ENCODE results near the gene ZNF576.
"Not testable (repeated sequence)": the region's sequence is repeated elsewhere in the genome, so short reads cannot be mapped to it uniquely, and the experiment has no call there.

Gene ZNF576

DNA sequence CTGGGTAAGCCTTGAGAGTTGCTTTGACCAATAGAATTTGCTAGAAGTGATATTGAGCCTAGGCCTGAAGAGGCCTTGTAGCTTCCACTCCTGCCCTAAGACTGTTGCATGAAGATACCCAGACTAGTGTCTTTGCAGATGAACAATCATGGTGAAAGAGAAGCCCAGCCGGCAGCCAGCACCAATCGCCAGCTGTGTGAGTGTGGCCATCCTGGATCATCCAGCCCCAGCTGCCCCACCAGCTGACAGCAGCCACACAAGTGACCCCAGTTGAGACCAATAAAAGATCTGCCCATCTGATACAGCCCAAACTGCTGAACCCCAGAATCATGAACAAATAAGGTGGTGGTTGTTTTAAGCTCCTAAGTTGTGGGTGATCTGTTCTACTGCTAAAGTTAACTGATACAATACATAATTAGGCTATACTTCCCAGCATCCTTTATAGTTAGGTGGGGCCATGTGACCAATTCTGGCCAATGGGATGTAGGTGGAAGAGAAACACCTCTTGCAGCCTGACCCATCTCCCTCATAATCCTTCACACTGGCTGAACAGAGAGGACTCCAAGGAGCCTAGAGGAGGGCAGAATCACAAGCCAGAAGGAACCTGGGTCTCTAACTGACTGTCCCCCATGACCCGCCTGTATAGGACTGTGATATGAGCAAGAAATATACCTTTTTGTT lies 32.4 kb downstream of the ZNF576 start:
- DNase-seq: no peak

- no peak for DNase-seq
Measured at GRCh38 chr19:43631491-43631890, 35.1 kb downstream of the ZNF576 start.

DNA sequence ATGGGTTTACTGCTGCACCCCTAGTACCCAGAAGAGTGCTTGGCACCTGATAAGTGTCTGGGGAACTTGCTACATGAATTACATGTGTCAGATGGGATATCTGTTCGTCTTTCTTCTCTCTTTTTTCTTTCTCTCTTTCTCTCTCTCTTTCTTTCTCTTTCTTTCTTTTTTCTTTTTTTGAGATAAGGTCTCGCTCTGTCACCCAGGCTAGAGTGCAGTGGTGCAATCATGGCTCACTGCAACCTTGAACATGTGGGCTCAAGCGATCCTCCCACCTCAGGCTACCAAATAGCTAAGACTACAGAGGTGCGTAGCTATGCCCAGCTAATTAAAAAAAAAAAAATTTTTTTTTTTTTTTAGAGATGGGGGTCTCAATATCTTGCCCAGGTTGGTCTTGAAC lies 37.1 kb downstream of the ZNF576 start:
- no peak for DNase-seq

DNA sequence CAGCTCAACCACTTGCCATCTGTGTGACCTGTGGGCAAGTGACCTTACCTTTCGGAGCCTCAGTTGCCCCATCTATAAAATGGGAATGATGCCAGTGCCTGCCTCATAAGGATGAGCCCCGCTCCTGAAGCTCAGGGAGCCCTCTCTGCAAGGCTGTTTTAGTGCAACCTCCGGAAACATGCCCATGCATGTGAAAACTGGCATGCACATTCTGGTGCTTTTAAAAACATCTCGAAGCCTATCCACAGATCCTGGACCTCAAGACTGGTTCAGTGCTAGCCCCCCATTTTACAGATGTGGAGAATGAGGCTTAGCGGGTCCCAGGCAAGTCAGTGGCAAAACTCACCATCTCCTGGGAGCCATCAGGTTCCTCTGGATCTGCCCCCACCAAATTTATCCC lies 37.7 kb downstream of the ZNF576 start:
- no peak for DNase-seq

- no peak for DNase-seq
Measured at GRCh38 chr19:43634506-43634871, 38.1 kb downstream of the ZNF576 start.

- no peak for DNase-seq
Measured at GRCh38 chr19:43634872-43635560, 38.6 kb downstream of the ZNF576 start.

GRCh38 chr19:43635561-43635940 lies 39.2 kb downstream of the ZNF576 start:
- not testable (repeated sequence) for DNase-seq

GRCh38 chr19:43636121-43636683 lies 39.8 kb downstream of the ZNF576 start:
- no peak for DNase-seq

GRCh38 chr19:43638214-43638994 lies 42.0 kb downstream of the ZNF576 start:
- DNase-seq: no peak

- no peak for DNase-seq
Measured at GRCh38 chr19:43638995-43639518, 42.7 kb downstream of the ZNF576 start.

DNA sequence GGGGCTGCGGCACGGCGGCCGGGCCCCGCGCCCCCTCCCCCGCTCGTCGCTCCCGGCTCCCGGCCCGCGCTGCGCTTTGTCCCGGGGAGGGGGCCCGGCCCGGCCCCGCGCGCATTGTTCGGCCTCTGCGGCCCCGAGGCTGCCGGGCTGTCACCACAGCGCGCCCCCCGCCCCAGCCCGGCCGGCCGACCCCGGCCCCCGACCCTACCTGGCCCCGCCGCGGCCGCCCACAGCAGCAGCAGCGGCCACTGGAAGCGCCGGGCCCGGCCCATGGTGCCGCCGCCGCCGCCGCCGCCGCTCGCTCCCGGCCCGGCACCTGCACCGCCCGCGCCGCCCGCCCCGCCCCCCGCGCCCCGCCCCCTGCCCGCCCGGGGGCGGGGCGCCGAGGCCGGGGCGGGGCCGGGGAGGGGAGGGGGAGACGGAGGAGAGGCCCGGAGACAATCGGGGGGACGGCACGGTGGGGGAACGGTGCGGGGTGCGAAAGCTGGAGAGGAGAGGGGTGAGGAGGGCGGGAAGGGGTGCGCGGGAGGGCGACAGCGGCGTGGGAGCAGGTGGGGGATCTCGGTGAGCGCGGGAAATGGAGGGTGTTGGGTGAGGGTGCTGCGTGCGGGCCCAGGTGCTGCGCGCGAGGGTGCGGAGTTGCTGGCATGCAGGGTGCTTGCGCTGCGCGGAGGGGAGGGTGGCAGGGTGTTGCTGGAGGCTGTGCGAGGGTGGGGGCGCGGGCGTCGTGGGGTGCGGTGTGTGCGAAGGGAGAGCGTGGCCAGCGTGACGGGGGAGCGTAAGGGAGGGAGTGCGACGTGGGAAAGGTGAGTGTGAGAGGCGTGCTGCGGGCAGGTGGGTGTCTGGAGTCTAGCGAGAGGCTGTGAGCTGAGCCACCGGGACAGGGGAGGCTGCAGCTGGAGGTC lies 43.4 kb downstream of the ZNF576 start, which contains the start of gene CADM4:
TSS of gene CADM4 (minus strand) at position 332 of the 905 bp plus-strand sequence. CDS start at position 272, 60 bp downstream.
- DNase-seq: peak in 3 of 4 experiments; percentile 24 to 41 (median 27)

DNA sequence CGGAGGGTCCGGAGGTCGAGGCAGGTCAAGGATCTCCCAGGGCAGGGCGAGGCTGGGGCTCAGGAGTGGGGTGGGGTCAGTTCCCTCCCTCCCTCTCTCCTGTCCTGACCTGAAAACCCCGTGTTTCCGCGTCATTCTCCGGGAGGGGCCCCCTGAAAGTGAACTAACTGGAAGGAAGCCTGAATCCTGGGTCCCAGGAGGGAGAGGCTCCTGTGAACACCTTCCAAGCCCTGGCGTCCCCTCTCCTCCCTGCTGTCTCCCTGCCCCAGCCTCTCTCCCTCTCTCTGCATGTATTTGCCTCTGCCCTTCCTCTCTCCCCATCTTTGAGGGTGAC lies 44.0 kb downstream of the ZNF576 start:
- no peak for DNase-seq

- no peak for DNase-seq
Measured at GRCh38 chr19:43641333-43641732, 44.9 kb downstream of the ZNF576 start.

DNA sequence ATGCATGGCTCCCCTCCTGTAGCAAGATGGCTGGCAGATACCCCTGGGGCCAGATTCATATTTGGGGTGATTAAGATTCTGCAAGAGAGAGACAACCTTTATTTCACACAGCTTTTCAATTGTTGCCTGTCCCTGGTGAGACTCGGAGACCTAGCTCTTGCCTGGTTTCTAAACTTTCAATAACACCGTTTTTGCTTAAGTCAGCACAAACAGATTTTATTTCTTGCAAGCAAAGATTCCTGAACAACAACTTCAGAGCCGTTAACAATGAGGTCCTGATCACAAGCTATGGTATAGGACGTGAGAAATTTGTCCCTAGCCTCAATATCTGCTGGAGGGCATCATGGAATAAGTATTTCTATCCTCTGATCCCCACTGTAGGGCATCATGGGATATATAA lies 46.1 kb downstream of the ZNF576 start:
- DNase-seq: no peak

DNA sequence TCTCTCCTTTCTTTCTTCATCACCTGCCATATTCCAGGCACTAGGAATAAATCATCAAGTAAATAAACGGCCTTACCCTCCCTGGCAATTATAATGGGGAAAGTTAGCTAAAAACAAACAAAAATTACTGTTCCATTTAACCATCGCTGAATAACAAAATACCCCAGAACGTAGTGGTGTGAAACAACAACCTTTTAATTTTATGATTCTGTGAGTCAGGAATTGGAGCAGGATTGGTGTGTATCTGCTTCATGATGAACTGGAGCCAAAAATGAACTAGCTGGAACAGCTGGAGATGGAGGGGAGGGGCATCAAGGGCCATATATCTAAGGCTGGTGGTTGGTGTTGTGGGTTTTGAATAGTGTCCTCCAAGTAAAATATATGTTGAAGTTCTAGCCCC lies 46.9 kb downstream of the ZNF576 start:
- DNase-seq: no peak

DNA sequence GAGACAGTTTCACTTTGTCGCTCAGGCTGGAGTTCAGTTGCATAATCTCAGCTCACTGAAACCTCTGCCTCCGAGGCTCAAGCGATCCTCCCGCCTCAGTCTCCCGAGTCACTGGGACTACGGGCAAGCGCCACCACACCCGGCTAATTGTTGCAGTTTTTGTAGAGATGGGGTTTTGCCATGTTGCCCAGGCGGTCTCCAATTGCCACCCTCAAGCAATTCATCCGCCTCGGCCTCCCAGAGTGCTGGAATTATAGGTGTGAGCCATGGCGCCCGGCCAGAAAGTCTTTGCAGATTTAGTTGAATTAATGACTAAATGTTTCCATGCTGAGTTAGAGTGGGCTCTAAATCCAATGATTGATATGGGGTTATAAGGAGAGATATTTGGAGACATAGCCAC lies 47.8 kb downstream of the ZNF576 start:
- DNase-seq: no peak

DNA sequence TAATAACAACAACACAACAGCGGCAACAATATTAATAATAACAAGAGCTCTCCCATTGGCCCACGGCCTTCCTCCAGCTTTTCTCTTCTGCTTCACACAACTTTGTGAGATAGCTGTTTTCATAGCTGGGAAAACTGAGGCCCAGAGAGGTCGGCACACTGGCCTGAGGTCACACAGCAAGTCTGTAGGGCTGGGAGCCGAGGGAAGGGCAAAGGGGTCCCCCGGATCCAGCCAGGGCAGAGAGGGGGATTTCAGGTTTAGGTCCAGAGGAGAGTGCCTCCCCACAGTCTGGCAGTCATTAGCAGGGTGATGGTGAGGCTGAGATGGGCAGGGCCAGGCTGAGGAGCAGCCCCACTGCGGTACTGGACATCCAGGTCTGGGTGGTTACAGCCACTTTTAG lies 52.2 kb downstream of the ZNF576 start:
- DNase-seq: no peak

DNA sequence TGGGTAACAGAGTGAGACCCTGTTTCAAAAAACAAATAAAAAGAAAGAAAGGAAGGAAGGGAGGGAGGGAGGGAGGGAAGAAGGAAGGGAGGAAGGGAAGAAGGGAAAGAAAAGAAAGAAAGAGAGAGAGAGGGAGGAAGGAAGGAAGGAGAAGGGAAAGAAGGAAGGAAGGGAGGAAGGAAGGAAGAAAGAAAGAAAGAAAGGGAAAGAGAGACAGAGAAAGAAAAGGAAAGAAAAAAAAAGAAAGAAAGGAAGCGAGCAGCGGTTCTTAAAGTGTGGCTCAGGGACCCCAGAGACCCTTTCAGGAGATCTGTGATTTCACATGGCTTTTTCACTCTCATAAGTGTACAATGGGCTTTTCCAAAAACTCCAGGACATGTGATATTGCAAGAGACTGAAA lies 53.1 kb downstream of the ZNF576 start:
- no peak for DNase-seq

DNA sequence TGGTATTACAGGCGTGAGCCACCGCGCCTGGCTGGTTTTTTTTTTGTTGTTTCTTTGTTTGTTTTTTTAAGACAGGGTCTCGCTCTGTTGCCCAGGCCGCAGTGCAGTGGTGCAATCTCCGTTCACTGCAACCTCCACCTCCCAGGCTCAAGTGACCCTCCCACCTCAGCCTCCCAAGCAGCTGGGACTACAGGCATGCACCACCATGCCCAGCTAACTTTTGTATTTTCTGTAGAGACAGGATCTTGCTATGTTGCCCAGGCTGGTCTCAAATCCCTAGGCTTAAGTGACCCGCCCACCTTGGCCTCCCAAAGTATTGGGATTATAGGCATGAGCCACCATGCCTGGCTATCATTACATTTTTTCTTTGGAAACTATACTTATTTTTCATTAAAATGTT lies 53.9 kb downstream of the ZNF576 start:
- DNase-seq: not testable (repeated sequence)
